ENCODE data around the gene ASXL2. TPM values are rescaled to one million over a fixed set of nuclear protein-coding genes. Genes with fewer than 3 reads are reported as not detected.

Gene ASXL2
- total RNA-seq, 1 experiment from 2014 or later: 32.7 TPM

- Mint-ChIP-seq H3K4me1 (no peaks in the 10 kb centered on the region), H3K36me3 (ENCODE audit: insufficient read depth in 1 of 3, low read depth in 3 of 3) (peaks cover 4 to 41% (median 22%) of the 10 kb centered on the region in 3 experiments; a peak in 6 of 7 replicates), H3K4me3 (no peak overlapping the region), H3K9me3 (no peaks in the 10 kb centered on the region), H3K27ac (no peak overlapping the region), H3K27me3 (ENCODE audit: low read depth) (no peaks in the 10 kb centered on the region)
- H3K4ac ChIP-seq (ENCODE audit: low read depth, low read length): no peak overlapping the region
- H3K23ac ChIP-seq (ENCODE audit: insufficient read length, low read depth, low read length): no peak overlapping the region
- no peak overlapping the region for H3K27ac ChIP-seq (ENCODE audit: insufficient read length, low read depth, low read length)
- no peak overlapping the region for H4K91ac ChIP-seq (ENCODE audit: insufficient read length, low read depth, low read length)
- no peak overlapping the region for H2BK12ac ChIP-seq (ENCODE audit: insufficient read length, low read depth, low read length)
- no peaks in the 10 kb centered on the region for H3K9me3 ChIP-seq (ENCODE audit: control insufficient read depth, low read depth, low read length)
- no peak overlapping the region for H2BK15ac ChIP-seq (ENCODE audit: low read depth, low read length)
- H2AFZ ChIP-seq (ENCODE audit: low read length): no peak overlapping the region
- no peak overlapping the region for H4K8ac ChIP-seq (replicated peaks; ENCODE audit: insufficient read length, low read depth, low read length)
- no peaks in the 10 kb centered on the region for H3K4me1 ChIP-seq (ENCODE audit: insufficient read depth, low read length)
- H2AK5ac ChIP-seq (ENCODE audit: insufficient read length, low read length): no peak overlapping the region
- no peaks in the 10 kb centered on the region for H3K27me3 ChIP-seq (ENCODE audit: insufficient read depth, low read length)
- H3K18ac ChIP-seq (ENCODE audit: insufficient read length, low read depth, low read length): no peak overlapping the region
- WGBS (ENCODE audit: extremely low coverage, insufficient read length, low lambda C conversion rate): no CpG with 5 or more reads among the region's 1 CpG
- no peaks in the 10 kb centered on the region for H3K23me2 ChIP-seq (ENCODE audit: insufficient read length, low read depth, low read length, poor library complexity, severe bottlenecking)
- H3T11ph ChIP-seq (ENCODE audit: low read length): no peak overlapping the region
- no peak overlapping the region for H2BK120ac ChIP-seq (ENCODE audit: low read depth, low read length, poor library complexity, severe bottlenecking)
- no peaks in the 10 kb centered on the region for H4K20me1 ChIP-seq (ENCODE audit: control insufficient read depth, insufficient read depth, insufficient read length)
- H2BK20ac ChIP-seq (ENCODE audit: low read depth, low read length, poor library complexity, severe bottlenecking): no peak overlapping the region
- no peak overlapping the region for H3K9ac ChIP-seq (ENCODE audit: extremely low read depth, insufficient read length, low read length)
- no peak overlapping the region for H3K14ac ChIP-seq (ENCODE audit: insufficient read depth, low read length)
- no peak overlapping the region for H2BK5ac ChIP-seq (ENCODE audit: insufficient read length, low read length)
- DNase-seq: no peak
- H4K5ac ChIP-seq (ENCODE audit: insufficient read length, low read depth, low read length): no peak overlapping the region
- no peaks in the 10 kb centered on the region for H3K79me2 ChIP-seq (ENCODE audit: insufficient read depth, low read length)
- H3K56ac ChIP-seq (ENCODE audit: insufficient read length, low read depth, low read length): no peak overlapping the region
- no peak for TF ChIP-seq CTCF (conservative IDR thresholded peaks at IDR 0.05)
- H3K4me2 ChIP-seq (ENCODE audit: insufficient read depth, insufficient read length, low read length): no peak overlapping the region
- no peaks in the 10 kb centered on the region for H3K79me1 ChIP-seq (ENCODE audit: insufficient read depth, low read depth, low read length, poor library complexity, severe bottlenecking)
Observed at GRCh38 chr2:25760297-25760696, 118.0 kb downstream of the ASXL2 start.
